ENCODE data around the gene PHTF2.

The PHTF2 gene

GRCh38 chr7:77982926-77983550, 184.5 kb downstream of the PHTF2 start:
- H3K9ac ChIP-seq (ENCODE audit: low read depth, low read length) = no peak overlapping the region
- no peak for ATAC-seq (ENCODE audit: insufficient read depth, low read depth)
- no peaks in the 10 kb centered on the region for H3K79me2 ChIP-seq (ENCODE audit: insufficient read depth, low read length)
- no peak overlapping the region for H3K4me3 ChIP-seq (ENCODE audit: low read depth in 1 of 2, low read length in 2 of 2)
- no peaks in the 10 kb centered on the region for H3K36me3 ChIP-seq (ENCODE audit: insufficient read depth, low read length)
- no peaks in the 10 kb centered on the region for H4K20me1 ChIP-seq (ENCODE audit: insufficient read depth, low read length)
- no peak overlapping the region for H3K4me2 ChIP-seq (ENCODE audit: insufficient read depth, low read length)
- no peak for DNase-seq
- H3K4me1 ChIP-seq (ENCODE audit: insufficient read depth, low read length) = no peaks in the 10 kb centered on the region
- no peak overlapping the region for H3K27ac ChIP-seq (ENCODE audit: low read length)
- no peak for TF ChIP-seq CTCF (IDR thresholded peaks at IDR 0.05; ENCODE audit: borderline replicate concordance, extremely low read depth, low read length, poor library complexity, severe bottlenecking)
- no peak for TF ChIP-seq EZH2 (IDR thresholded peaks at IDR 0.05; ENCODE audit: borderline replicate concordance, low read depth, low read length, severe bottlenecking)
- H2AFZ ChIP-seq (ENCODE audit: low read depth, low read length) = no peak overlapping the region
- H3K9me3 ChIP-seq (ENCODE audit: insufficient read depth, low read length, severe bottlenecking) = no peaks in the 10 kb centered on the region
- no peaks in the 10 kb centered on the region for H3K27me3 ChIP-seq (ENCODE audit: insufficient read depth, low read length, poor library complexity)

- no peak overlapping the region for H3K27ac ChIP-seq (ENCODE audit: low read length)
- no peak overlapping the region for H3K4me3 ChIP-seq (ENCODE audit: low read depth in 1 of 2, low read length in 2 of 2)
- H3K27me3 ChIP-seq (ENCODE audit: insufficient read depth, low read length, poor library complexity) = no peaks in the 10 kb centered on the region
- no peaks in the 10 kb centered on the region for H4K20me1 ChIP-seq (ENCODE audit: insufficient read depth, low read length)
- no peak overlapping the region for H3K4me2 ChIP-seq (ENCODE audit: insufficient read depth, low read length)
- H3K9ac ChIP-seq (ENCODE audit: low read depth, low read length) = no peak overlapping the region
- H3K36me3 ChIP-seq (ENCODE audit: insufficient read depth, low read length) = no peaks in the 10 kb centered on the region
- H3K4me1 ChIP-seq (ENCODE audit: insufficient read depth, low read length) = no peaks in the 10 kb centered on the region
- no peak for TF ChIP-seq EZH2 (IDR thresholded peaks at IDR 0.05; ENCODE audit: borderline replicate concordance, low read depth, low read length, severe bottlenecking)
- TF ChIP-seq CTCF (IDR thresholded peaks at IDR 0.05; ENCODE audit: borderline replicate concordance, extremely low read depth, low read length, poor library complexity, severe bottlenecking) = no peak
- H3K9me3 ChIP-seq (ENCODE audit: insufficient read depth, low read length, severe bottlenecking) = no peaks in the 10 kb centered on the region
- H2AFZ ChIP-seq (ENCODE audit: low read depth, low read length) = no peak overlapping the region
- ATAC-seq (ENCODE audit: insufficient read depth, low read depth) = no peak
- DNase-seq = no peak
- H3K79me2 ChIP-seq (ENCODE audit: insufficient read depth, low read length) = no peaks in the 10 kb centered on the region
Observed at GRCh38 chr7:77983973-77984372, 185.4 kb downstream of the PHTF2 start.

GRCh38 chr7:77985232-77985973, 186.8 kb downstream of the PHTF2 start:
- H3K9me3 ChIP-seq (ENCODE audit: insufficient read depth, low read length, severe bottlenecking) = no peaks in the 10 kb centered on the region
- H3K79me2 ChIP-seq (ENCODE audit: insufficient read depth, low read length) = no peaks in the 10 kb centered on the region
- no peaks in the 10 kb centered on the region for H4K20me1 ChIP-seq (ENCODE audit: insufficient read depth, low read length)
- DNase-seq = no peak
- no peak for ATAC-seq (ENCODE audit: insufficient read depth, low read depth)
- H3K4me2 ChIP-seq (ENCODE audit: insufficient read depth, low read length) = no peak overlapping the region
- H3K4me1 ChIP-seq (ENCODE audit: insufficient read depth, low read length) = no peaks in the 10 kb centered on the region
- no peak overlapping the region for H3K27ac ChIP-seq (ENCODE audit: low read length)
- H3K27me3 ChIP-seq (ENCODE audit: insufficient read depth, low read length, poor library complexity) = no peaks in the 10 kb centered on the region
- TF ChIP-seq EZH2 (IDR thresholded peaks at IDR 0.05; ENCODE audit: borderline replicate concordance, low read depth, low read length, severe bottlenecking) (no peak), CTCF (IDR thresholded peaks at IDR 0.05; ENCODE audit: borderline replicate concordance, extremely low read depth, low read length, poor library complexity, severe bottlenecking) (no peak)
- no peak overlapping the region for H3K4me3 ChIP-seq (ENCODE audit: low read depth in 1 of 2, low read length in 2 of 2)
- H3K36me3 ChIP-seq (ENCODE audit: insufficient read depth, low read length) = no peaks in the 10 kb centered on the region
- H2AFZ ChIP-seq (ENCODE audit: low read depth, low read length) = no peak overlapping the region
- no peak overlapping the region for H3K9ac ChIP-seq (ENCODE audit: low read depth, low read length)

Measured in DND-41 (cell line).